GM21423 (cell line): ENCODE results near the gene GALP.
"Not testable (repeated sequence)": the region's sequence is repeated elsewhere in the genome, so short reads cannot be mapped to it uniquely, and the experiment has no call there.

Experiments
- ATAC-seq: cut with Tn5 transposase; IDR thresholded peaks from one replicate; pipeline ENCODE4 v1.9.1; 2021; ENCODE audit warnings: mild to moderate bottlenecking, moderate library complexity; ENCODE audit not compliant: unreplicated experiment

The GALP gene

DNA sequence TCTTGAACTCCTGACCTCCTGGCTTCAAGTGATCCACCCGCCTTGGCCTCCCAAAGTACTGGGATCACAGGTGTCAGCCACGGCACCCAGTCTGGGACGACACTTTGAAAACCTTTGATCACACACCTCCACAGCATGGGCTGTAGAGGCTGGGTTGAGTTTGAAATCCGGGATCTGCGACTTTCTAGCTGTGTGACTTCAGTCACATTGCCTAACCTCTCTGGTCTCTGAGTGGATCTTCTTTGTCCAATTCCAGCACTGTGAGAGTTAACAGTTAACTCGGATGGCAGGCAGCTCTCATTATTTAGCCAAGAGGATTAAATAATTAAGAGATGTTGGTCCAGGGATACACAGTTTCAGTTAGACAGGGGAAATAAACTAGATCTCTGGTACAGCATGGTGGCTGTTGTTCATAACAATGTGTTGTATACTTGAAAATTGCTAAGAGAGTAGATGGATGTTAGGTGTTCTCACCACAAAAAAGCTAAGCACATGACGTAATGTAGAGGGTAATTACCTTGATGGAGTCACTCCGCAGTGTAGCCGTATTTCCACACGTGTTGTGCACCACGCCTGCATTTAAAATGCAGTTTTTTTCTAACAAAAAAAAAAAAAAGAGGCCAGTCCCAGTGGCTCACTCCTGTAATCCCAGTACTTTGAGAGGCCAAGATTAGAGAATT lies 1.9 kb downstream of the GALP start:
- no peak for ATAC-seq

DNA sequence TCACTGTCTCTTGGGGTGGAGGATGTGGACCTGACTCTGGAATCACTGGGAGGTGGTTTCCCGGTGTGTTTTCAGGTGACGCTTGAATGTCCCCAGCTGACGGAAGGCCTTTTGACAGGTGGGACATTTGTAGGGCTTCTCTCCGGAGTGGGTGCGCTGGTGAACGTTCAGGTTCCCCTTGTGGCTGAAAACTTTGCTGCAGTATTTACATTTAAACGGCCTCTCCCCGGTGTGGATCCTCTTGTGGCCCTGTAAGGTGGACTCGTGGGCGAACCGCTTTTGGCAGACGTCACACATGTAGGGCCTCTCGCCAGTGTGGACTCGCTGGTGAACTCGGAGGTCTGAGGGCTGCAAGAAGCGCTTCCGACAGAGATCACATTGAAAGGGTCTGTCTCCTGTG lies 14.0 kb downstream of the GALP start:
- ATAC-seq = no peak

DNA sequence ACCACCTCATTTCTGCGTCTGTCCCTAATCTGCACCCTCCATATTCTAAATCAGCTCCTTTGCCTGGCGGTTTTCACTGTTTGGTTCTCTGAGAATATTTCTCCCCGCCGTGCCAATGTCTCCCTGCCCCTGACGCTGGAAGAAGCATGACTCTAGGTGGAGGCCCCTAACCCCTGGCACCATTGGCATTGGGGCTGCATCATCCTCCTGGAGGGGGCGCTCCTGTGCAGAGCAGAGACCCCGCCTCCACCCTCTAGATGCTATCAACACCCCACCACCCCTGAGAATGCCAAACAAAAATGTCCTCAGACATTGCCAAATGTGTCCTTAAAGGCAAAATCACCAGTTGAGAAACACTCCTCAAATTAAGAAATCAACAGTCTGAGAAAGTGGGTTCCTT lies 15.3 kb downstream of the GALP start:
- ATAC-seq = no peak

DNA sequence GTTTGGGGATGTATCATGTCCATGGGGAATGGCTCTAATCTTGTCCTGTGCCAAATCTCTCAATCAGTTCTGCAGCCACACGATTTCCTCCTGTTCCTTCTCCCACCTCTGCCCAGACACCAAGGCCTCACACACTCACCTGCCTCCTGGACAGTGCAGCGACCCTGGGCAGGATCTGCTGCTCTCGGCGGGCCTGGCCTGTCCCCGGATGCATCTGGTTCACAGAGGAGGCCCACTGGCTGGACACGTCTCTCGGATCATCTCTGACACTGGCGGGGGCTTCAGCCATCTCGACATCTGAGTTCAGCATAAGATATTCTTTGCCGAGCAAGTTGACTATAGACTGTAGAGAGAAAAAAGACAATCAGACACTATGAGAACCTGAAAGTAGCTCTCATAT lies 15.9 kb downstream of the GALP start:
- ATAC-seq = no peak

DNA sequence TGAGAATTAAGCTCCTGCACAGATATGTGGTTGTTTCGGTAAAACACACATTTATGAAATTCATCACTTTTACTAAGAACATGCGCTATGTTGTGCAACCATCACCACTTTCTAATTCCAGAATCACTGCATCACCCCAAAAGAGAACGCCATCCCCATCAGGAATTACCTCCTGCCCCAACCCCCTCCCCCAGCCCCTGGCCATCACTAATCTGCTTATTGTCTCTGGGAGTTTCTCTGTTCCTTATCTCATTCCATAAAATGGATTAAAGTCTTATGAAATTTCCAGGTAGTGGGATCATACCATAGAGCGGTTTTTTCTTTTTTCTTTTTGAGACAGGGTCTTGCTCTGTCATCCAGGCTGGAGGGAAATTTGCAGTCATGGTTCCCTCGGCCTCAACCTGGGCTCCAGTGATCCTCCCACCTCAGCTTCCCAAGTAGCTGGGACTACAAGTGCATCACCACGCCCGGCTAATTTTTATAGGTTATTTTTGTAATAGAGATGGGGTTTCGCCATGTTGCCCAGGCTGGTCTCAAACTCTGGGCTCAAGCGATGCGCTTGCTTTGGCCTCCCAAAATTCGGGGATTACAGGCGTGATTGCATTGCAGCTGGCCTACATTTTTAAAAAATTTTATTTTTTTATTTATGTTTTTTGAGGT lies 18.3 kb downstream of the GALP start:
- ATAC-seq = no peak

DNA sequence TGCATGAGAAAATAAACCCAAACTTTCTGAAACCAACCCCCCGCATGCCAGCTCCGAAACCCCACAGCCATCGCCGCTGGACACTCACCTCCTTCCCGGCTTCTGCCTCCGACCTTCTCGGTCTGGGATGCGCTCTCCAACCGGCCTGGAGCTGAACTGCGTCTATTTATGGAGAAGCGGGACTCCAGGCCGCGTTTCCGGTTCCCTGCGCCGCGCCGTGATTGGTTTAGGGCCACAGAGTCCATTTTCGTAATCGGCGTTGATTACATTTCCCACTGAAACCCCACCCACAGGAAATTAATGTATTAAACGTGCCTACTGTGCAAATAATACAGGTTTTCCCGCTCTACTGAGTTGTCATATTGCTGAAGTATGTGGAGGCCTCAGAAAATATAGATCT lies 21.8 kb downstream of the GALP start, which contains the start of gene ZSCAN5B:
Gene ZSCAN5B, minus strand, starts transcription at position 138 of the 400 bp plus-strand sequence. CDS start 4,731 bp downstream, outside the sequence.
- ATAC-seq = not testable (repeated sequence)

DNA sequence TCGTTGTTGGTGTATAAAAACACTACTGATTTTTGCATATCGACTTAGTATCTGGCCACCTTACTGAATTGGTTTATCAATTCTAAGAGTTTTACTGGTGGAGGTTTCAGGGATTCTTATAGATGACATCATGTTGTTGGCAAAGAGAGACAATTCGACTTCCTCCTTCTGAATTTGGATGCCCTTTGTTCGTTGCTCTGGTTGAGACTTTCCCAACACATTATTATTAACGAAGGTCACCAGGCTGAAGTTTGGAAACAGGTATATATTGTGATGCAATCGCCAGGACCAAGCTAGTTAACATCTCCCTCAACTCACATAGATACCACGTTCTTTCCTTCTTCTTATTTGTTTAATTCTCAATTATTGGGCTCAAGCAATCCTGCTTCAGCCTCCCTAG lies 23.9 kb downstream of the GALP start:
- no peak for ATAC-seq

DNA sequence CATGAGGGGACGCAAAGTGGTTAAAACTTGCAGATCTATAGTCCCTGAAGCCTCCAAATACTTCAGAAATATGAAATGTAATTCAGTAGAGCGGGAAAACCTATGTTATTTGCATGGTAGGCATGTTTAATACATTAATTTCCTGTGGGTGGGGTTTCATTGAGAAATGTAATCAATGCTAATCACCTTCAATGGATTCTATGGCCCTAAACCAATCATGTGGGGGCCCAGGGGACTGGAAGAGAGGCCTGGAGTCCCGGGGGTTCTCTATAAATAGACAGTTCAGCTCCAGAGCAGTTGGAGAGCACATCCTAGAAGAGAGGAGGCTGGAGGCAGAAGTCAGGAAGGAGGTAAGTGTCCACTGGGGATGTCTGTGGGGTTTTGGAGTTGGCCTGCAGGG lies 26.2 kb downstream of the GALP start, which contains the start of gene ZSCAN5C:
Gene ZSCAN5C, plus strand, starts transcription at position 301 of the 400 bp plus-strand sequence. CDS start 3,641 bp downstream, outside the sequence.
- ATAC-seq = no peak

DNA sequence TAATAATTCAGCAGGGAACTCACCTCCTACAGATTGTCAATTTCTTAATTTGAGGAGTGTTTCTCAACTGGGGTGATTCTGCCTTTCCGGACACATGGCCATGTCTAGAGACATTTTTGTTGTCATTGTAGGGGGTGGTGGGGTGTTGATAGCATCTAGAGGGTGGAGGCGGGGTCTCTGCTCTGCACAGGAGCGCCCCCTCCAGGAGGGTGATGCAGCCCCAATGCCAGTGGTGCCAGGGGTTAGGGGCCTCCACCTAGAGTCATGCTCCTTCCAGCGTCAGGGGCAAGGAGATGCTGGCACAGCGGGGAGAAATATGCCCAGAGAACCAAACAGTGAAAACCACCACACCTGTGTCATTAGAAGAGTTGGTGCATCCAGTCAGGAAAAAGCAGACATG lies 31.8 kb downstream of the GALP start:
- ATAC-seq = not testable (repeated sequence)

DNA sequence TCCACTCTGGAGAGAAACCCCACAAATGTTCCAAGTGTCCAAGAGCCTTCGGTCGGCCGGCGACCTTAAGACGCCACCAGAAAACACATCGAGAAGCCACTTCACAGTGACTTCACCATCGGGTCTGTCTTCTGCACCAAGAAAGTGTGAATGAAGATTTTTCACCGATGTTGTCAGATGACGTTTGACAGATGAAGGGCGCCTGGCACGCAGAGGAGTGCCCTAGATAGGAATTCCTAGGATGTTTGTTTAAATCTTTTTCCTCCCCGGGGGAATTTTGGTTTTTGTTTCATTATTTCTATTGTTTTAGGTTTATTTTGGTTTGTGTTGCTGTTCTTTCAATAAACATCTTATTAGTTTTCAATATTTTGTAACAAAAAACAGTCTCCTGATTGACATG lies 33.3 kb downstream of the GALP start:
- no peak for ATAC-seq

DNA sequence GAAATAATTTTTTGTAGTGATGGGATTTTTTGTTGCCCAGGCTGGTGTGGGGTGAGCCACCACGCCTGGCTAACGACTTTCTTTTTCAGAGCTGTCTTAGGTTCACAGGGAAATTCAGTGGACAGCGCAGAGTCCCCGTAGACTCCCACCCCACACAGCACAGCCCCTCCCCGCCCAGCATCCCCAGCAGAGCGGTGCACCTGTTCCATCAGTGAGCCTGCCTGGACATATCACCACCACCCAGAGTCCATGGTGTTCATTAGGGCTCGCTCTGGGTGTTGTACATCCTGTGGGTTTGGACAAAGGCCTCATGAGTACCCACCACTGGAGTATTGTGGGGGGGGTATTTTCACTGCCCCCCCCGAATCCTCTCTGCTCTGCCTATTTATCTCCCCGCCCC lies 34.2 kb downstream of the GALP start:
- not testable (repeated sequence) for ATAC-seq

DNA sequence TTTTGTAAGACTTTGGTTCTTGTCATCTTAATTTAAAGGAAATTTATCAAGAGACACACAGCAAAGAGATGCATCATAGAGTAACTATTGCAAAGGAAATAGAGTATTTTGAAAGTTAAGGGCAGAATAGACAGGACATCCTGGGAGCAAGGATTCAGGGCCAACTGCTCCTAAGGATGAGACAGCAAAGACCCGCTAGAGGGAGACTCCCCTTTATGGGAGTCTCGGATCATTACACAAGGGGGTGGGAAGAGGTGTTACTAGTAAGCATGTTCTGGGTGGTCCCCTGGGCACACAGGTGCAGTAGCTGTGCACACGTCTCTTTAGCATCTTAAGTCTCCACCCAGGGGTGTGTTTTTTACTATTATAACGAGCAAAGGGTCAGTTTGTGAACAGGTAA lies 35.9 kb downstream of the GALP start:
- ATAC-seq = no peak

DNA sequence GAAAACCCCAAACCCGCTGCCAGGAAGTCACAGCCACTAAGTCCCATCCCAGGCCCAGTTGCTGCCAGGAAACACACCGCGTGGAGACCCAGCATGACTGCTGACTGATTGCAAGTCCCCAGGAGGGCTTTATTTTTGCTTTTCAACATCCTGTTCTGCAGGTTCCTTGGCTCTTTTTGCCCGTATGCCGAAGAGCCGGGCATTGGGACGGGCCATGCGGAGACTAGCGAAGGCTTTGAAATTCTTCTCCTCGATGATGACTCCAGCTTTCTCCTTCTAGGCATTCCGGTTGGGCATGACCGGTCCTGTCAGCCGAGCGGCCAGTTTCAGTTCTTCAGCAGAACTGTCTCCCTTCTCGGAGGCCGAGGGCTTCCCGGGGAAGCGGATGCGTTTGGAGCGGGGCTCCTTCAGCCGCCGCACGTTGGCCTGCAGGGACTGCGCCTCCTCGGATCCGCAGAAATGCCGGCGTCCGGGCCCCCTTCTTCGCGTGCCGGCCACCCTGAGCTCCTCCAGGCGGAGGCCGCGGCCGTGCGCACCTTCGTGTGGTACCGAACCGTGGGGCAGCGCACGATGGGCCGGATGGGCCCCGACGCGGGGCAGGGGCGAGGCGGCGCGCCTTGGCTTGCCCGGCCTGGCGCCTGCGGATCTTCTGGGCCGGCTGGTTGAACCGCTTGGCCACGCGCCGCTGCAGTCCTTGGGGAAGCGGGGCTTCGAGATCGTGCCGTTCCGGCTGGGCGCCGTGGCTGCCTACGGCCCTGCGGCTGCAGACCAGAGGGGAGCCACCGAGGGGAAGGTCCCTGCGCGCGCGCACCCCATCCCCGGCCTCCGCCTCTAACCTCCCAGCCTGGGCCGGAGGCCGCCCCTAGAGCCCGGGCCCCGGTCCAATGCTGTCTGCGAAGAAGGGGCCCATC lies 41.5 kb downstream of the GALP start:
- no peak for ATAC-seq

DNA sequence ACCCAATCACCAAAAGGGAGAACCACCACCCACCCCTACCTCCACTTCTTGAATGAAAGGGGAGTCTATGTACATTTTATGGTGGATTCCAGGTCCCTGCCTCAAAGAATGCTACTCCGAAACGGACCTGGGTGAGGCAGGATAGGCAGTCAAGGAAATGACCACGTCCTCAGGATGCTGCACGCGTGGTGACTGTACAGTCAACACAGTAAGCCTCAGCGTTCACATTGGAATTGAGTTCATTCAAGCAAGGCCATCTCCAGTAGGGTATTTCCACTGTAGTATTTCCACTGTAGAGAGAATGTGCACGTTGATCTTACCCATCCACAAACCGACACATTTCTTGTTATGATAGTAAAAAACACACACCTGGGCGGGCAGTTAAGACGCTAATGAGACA lies 43.2 kb downstream of the GALP start:
- no peak for ATAC-seq

DNA sequence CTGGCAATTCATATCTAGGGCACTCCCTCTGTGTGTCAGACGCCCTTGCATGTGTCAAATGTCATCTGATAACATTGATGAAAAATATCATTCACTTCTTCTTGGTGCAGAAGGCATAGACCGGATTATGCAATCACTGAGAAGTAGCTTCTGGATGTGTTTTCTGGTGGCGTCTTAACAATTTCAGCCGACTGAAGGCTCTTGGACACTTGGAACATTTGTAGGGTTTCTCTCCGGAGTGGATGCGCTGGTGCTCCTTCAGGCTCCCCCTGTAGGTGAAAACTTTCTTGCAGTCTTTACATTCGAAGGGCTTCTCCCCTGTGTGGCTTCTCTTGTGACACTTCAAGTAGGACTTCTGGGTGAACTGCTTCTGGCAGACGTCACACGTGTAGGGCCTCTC lies 45.6 kb downstream of the GALP start:
- not testable (repeated sequence) for ATAC-seq

DNA sequence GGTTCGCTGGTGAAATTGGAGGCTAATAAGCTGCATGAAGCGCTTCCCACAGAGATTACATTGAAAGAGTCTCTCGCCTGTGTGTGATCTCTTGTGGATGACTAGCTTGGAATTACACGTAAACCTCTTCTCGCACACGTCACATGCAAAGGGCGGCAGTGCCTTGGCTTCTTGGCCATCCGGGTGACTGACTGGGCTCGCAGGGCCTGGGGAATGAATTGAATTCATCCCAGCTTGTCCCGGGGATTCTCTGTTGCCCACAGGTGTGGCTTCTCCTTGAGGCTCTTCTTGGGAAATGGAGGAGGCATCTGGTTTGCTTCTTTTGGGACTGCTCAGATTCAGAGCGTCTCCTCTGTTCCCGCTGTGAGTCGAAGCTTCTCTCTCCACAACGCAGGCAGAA lies 46.0 kb downstream of the GALP start:
- ATAC-seq = no peak

DNA sequence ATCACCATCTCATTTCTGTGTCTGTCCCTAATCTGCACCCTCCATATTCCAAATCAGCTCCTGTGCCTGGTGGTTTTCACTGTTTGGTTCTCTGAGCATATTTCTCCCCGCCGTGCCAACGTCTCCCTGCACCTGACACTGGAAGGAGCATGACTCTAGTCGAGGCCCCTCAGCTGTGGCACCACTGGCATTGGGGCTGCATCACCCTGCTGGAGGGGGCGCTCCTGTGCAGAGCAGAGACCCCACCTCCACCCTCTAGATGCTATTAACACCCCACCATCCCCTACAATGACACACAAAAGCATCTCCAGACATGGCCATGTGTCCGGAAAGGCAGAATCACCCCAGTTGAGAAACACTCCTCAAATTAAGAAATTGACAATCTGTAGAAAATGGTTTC lies 47.1 kb downstream of the GALP start:
- no peak for ATAC-seq

DNA sequence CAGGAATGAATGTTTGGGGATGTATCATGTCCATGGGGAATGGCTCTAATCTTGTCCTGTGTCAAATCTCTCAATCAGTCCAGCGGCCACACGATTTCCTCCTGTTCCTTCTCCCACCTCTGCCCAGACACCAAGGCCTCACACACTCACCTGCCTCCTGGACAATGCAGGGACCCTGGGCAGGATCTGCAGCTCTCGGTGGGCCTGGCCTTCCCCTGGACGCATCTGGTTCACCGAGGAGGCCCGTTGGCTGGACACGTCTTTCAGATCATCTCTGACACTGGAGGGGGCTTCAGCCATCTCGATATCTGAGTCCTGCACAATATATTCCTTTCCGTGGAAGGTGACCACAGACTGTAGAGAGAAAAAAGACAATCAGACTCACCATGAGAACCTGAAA lies 47.7 kb downstream of the GALP start:
- ATAC-seq = no peak
